NCI-H69 (cell line): ENCODE results near the gene ASB3.
"Not testable (repeated sequence)": the region's sequence is repeated elsewhere in the genome, so short reads cannot be mapped to it uniquely, and the experiment has no call there.

ENCODE experiments used
- DNase-seq: peaks from one replicate; lab custom pipeline; 2025; lab: John Stamatoyannopoulos, UW

Gene ASB3

DNA sequence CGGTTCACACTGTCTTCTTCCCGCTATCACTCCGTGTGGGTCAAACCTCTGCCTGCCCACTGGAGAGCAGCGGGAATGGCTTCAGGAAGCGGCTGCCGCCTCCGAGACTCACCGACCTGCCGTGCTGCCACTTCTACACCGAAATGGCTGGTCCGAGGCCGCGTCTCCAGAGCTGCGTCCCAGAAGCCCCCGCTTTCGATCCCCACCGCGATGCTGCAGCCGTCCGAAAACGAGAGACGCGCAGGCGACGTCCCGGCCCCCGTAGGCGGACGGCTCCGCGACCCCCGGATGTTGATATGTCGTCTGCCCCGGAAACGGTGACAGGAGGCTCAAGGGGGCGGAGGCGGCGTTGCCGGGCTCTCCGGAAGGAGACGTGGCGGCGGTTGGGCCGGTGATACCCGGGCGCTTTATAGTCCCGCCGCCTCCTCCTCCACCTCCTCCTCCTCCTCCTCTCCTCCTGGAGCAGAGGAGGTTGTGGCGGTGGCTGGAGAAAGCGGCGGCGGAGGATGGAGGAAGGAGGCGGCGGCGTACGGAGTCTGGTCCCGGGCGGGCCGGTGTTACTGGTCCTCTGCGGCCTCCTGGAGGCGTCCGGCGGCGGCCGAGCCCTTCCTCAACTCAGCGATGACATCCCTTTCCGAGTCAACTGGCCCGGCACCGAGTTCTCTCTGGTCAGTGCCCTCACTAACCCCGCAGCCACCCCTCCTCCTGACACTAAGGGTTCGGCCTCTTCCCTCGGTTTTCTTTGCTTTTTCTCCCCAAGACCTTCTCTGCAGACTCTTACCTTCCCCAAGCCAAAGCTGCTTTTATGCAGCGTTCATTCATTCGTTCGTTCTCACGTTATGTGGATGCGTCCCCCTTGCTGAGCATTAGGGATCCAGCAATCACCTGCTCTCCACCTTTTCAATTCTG lies at the start of gene ASB3, which contains the start of gene ERLEC1:
ASB3 (minus strand) TSS at position 249 of the 909 bp plus-strand sequence. CDS start 21,381 bp downstream, outside the sequence.
ERLEC1 (plus strand) TSS at position 340 of the 909 bp plus-strand sequence; CDS start at position 507, 167 bp downstream.
- peak; percentile 90 for DNase-seq

- DNase-seq, result not testable (repeated sequence)
Observed at GRCh38 chr2:53829980-53830290, 43.2 kb upstream of the ASB3 start.

GRCh38 chr2:53829273-53829979 lies 42.7 kb upstream of the ASB3 start:
- DNase-seq, result peak; percentile 31

DNA sequence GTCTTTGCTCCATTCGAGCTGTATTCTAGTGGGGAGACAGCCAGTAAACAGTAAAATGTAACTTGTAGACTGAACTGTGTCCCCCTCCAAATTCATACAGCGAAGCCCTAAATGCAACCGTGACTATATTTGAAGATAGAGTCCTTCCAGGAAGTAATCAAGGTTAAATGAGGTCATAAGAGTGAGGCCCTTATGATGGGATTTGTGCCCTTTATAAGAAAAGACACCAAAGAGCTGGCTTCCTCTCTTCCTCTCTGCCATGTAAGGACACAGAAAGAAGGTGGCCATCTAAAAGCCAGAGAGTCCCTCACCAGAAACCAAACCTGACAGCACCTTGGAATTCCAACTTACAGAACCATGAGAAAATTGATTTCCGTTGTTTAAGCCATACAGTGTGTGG lies 41.6 kb upstream of the ASB3 start:
- DNase-seq, result no peak

GRCh38 chr2:53827398-53828175 lies 40.8 kb upstream of the ASB3 start:
- no peak for DNase-seq

- no peak for DNase-seq
Observed at GRCh38 chr2:53826587-53827397, 40.0 kb upstream of the ASB3 start.

GRCh38 chr2:53826030-53826410 lies 39.3 kb upstream of the ASB3 start:
- no peak for DNase-seq

DNA sequence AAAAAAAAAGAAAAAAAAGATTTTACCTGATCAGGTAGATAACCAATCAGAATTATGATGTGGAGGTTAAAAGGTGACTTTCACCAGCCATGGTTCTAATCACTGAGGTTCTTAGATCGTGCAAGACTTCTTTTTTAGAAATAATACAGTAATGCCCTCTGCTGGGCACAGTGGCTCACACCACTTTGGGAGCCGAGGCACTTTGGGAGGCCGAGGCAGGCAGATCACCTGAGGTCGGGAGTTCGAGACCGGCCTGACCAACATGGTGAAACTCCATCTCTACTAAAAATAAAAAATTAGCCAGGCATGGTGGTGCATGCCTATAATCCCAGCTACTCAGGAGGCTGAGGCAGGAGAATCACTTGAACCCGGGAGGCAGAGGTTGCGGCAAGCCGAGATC lies 36.9 kb upstream of the ASB3 start:
- DNase-seq, result peak; percentile 9

GRCh38 chr2:53821810-53822209 lies 35.1 kb upstream of the ASB3 start:
- no peak for DNase-seq

DNA sequence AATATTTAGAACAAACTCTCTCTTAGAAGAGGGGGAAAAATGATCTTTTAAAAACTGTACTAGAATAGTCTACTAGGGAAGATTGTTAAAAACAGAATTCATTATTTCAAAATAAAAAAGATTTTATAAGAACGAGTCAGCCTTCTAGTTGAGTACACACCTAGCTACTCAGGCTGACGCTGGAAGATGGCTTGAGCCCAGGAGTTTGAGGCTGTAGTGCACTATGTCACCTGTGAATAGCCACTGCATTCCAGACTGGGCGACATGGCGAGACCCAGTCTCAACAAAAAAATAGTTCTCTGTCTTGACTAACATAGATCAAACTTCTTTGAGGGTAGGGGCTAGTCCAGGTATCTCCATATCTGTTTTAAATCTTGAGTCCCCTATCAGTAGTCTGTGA lies 34.0 kb upstream of the ASB3 start:
- no peak for DNase-seq

DNA sequence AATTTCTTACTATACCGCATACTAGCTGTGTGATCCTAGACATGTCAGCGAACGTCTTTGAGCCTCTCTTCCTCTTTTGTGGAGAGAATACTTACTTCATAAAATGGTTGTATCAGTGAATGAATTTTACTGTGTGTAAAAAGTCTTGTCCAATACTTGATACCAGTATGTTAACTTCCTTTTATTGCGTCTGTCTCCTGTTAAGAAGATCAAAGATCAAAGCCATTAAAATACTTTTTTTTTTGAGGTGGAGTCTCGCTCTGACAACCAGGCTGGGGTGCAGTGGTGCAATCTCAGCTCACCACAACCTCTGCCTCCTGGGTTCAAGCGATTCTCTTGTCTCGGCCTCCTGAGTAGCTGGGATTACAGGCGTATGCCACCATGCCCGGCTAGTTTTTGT lies 33.3 kb upstream of the ASB3 start:
- no peak for DNase-seq

- DNase-seq, result no peak
Observed at GRCh38 chr2:53819634-53820033, 32.9 kb upstream of the ASB3 start.

- DNase-seq, result no peak
Observed at GRCh38 chr2:53818854-53819435, 32.2 kb upstream of the ASB3 start.

DNA sequence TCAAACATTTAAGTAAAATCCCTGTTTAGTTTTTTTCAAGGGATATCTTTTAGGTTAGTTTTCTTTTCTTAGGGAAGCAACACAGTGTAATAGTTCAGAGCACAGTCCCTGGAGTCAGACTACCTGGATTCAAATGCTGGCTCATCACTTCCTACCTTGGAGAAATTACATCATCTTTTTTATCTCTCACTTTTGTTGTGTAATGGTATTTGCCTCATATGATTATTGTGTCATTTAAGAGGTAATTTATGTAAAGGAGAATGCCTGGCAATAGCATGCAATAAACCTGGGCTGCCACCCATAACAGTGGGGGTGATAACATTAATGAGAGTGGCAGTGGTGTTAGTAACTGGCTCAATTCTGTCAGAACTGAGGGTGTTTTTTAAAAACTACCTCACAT lies 26.4 kb upstream of the ASB3 start:
- DNase-seq, result no peak

- no peak for DNase-seq
Observed at GRCh38 chr2:53811601-53812000, 24.8 kb upstream of the ASB3 start.

- DNase-seq, result no peak
Observed at GRCh38 chr2:53802617-53803151, 15.9 kb upstream of the ASB3 start.

GRCh38 chr2:53801547-53801946 lies 14.8 kb upstream of the ASB3 start:
- DNase-seq, result no peak

DNA sequence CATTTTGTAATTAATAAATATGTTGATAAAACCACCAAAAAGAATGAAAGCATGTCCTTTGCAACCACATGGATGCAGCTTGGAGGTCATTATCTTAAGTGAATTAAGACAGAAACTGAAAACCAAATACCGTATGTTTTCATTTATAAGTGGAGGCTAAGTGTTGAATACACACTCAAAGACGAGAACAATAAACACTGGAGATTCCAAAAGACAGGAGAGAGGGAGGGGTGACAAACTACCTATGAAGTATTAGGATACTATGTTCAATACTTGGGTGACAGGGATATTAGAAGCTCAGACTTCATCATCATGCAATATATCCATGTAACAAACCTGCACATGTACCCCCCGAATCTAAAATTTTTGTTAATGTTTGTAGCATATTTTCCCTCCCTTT lies 7.1 kb upstream of the ASB3 start:
- no peak for DNase-seq

GRCh38 chr2:53793261-53793660 lies 6.5 kb upstream of the ASB3 start:
- no peak for DNase-seq

DNA sequence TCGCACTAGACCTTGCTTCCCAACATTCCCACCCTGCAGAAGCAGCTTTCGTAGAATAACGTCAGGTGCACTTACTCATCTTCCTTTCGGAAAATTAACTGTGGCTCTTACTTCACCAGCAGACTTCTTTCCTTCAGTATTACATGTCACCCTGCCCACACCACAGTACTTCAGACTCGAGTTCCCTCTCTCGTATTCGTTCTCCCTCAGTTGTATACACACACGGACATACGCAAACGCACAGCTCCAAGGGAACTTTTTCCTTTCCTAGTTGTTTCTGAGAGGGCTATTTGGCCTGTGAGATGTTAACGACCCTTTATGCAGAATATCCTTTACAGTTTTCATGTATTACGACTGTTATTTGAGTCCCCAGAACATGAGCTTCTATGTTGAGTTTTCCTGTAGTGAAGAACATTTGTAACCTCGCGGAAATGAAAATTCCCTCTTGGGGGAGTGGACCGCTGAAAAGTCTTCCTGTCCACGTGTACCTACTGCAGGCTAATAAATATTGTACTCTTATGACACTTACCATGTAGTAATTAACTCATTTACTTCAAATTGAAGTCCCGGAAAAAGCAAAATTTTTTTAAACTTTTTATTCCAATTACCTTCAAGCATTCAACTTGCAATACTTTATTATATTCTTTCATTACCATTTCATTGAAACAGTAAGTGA lies 999 bp upstream of the ASB3 start:
- DNase-seq, result peak; percentile 25

GRCh38 chr2:53786352-53786704 lies 425 bp downstream of the ASB3 start:
- DNase-seq, result peak; percentile 46
